AG04449 (cell line): ENCODE measurements around the gene SPNS2.

Source experiments
- CTCF ChIA-PET: fragments of 350-600 bp; formaldehyde crosslinking; extraction: SDS; loops from one replicate; lab custom pipeline; 2021; ENCODE audit warnings: antibody characterized with exemption; lab: Yijun Ruan, JAX
- POLR2A ChIA-PET: fragments of 400-600, 350-600 bp; formaldehyde crosslinking; extraction: SDS; loops from one replicate; lab custom pipeline; 2020; ENCODE audit warnings: antibody characterized with exemption, inconsistent platforms; lab: Yijun Ruan, JAX
- DNase-seq: peaks from one replicate; pipeline ENCODE4 v3.0.0-alpha.2; 2010; ENCODE audit warnings: low read depth, low spot score
- H3K4me3 ChIP-seq: 2 replicates; pipeline ENCODE4 v1.5.1; 2011; ENCODE audit warnings: low read depth, mild to moderate bottlenecking, control low read depth, low read length
- TF ChIP-seq, protein P1 (sequence below): IDR thresholded peaks from one replicate; pipeline ENCODE4 v1.5.1; 2011; ENCODE audit warnings: mild to moderate bottlenecking, moderate library complexity, low read length, control low read depth, inconsistent platforms; ENCODE audit not compliant: insufficient read depth; ENCODE audit errors: missing control alignments

SPNS2 gene

DNA sequence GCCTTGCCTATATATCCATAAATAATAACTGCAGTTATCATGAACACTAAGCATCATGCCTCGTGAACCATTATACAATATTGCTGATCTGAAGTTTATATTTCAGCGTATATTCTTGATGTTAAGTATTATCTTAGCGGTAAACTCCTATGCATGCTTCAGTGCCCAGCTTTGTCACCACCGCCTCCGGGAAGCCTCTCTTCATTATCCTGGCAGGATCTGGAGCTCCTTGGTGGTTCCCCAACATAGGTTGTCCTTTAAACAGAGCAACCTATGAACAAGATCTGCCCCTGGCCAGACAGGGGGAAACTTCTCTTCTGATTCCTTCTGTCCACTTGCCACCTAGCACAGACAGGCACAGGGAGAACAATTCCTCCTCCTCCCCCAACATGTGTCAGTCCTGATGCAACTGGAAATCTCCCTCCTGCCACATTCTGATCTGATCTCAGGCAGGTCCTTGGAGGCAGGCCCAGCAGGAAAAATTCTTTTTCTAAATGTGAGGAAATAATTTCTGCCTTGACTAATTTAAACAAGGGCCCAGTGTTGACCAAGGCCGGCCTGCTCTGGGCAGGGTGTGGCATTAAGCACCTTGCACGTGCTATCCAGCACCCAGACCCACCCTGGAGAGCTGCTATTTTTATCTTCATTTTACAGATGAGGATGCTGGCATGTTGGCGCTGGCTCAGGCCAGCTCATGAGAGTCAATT, 22.4 kb downstream of the SPNS2 start:
- ChIA-PET POLR2A (no interaction called here), CTCF (interaction anchor here (2.0 kb wide), 1 partner anchor 46 kb away, joined by 7 read pairs; no protein-coding TSS in a partner anchor)
- TF ChIP-seq, protein P1, sequence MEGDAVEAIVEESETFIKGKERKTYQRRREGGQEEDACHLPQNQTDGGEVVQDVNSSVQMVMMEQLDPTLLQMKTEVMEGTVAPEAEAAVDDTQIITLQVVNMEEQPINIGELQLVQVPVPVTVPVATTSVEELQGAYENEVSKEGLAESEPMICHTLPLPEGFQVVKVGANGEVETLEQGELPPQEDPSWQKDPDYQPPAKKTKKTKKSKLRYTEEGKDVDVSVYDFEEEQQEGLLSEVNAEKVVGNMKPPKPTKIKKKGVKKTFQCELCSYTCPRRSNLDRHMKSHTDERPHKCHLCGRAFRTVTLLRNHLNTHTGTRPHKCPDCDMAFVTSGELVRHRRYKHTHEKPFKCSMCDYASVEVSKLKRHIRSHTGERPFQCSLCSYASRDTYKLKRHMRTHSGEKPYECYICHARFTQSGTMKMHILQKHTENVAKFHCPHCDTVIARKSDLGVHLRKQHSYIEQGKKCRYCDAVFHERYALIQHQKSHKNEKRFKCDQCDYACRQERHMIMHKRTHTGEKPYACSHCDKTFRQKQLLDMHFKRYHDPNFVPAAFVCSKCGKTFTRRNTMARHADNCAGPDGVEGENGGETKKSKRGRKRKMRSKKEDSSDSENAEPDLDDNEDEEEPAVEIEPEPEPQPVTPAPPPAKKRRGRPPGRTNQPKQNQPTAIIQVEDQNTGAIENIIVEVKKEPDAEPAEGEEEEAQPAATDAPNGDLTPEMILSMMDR: no peak

DNA sequence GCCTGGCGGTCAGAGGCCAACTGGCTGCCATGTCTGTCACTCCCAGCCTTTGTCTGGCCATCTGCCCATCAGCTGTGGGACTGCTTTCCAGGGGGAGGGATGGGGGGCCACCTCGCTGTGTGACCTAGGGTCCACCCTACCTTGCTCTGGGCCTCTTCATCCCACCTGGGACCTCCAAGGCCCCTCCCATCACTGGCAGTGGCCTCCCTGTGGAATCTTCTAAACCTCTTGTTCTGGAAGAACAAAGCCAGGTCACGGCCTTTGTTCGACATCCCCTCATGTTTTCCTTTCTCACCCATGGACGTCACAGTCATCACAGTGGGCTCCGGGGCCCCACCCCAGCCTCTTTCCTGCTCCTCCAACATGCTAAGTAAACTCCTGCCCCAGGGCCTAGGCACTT, 24.0 kb downstream of the SPNS2 start:
- CTCF ChIA-PET: no interaction called here
- no peak overlapping the region for H3K4me3 ChIP-seq
- no peak for DNase-seq
- POLR2A ChIA-PET: no interaction called here
- TF ChIP-seq, protein P1: no peak

More for the DNA sequence above, 22.4 kb downstream of the SPNS2 start:
- H3K4me3 ChIP-seq: no peak overlapping the region
- DNase-seq: no peak

DNA sequence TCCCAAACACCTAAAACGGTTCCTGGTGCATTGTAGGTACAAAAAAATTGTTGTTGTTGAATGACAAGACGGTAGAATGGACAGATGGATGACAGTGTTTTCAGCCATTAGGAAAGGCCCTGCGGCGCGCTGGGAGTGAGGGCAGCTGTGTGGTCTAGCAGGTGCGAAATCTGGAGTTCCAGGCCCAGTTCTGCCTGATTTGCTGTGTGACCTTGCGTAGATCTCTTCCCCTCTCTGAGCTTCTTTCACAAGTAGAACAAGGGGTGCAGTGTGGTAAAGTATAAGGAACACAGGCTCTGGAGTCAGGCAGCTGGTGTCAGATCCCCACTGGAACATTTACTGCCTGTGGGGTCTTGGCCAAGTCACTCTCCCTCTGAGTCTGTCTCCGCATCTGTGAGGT, 25.3 kb downstream of the SPNS2 start:
- H3K4me3 ChIP-seq: no peak overlapping the region
- ChIA-PET CTCF (interaction anchor here (3.4 kb wide), 1 partner anchor 43 kb away, joined by 9 read pairs; no protein-coding TSS in a partner anchor), POLR2A (no interaction called here)
- TF ChIP-seq, protein P1: no peak
- DNase-seq: no peak

DNA sequence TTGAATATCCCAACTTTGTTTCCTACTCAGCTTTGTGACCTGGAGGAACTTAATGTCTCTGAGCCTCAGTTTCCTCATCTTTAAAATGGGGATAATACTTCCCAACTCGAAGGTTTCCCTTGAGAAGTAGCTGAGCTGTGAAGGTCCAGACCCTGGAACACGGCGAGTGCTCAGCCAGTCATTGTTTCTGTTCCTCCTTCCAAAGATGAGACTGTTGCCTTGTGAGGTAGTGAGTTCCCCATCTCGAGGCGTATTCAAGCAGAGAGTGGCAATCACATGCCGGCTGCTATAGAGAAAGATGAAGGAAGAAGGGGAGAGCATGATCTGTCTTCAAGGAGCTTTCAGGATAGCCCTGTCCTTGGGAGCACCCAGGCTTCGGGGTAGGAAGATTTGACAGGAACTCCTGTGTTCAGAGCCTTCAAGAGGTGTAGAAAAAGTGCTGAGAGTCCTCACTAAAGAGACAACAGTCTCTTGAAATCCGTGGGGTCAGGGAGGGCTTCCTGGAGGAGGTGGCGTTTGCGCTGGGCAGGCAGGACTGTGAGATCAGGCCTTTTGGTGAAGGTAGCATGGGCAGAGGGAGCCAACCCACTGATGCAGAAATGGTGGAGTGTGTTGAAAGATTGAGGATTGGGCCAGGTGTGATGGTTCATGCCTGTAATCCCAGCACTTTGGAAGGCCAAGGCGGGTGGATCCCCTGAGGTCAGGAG, 27.2 kb downstream of the SPNS2 start:
- CTCF ChIA-PET: interaction anchor here (3.4 kb wide), 1 partner anchor 41 kb away, joined by 9 read pairs; no protein-coding TSS in a partner anchor
- TF ChIP-seq, protein P1: no peak
- POLR2A ChIA-PET: no interaction called here
- DNase-seq: no peak
- H3K4me3 ChIP-seq: no peak overlapping the region

DNA sequence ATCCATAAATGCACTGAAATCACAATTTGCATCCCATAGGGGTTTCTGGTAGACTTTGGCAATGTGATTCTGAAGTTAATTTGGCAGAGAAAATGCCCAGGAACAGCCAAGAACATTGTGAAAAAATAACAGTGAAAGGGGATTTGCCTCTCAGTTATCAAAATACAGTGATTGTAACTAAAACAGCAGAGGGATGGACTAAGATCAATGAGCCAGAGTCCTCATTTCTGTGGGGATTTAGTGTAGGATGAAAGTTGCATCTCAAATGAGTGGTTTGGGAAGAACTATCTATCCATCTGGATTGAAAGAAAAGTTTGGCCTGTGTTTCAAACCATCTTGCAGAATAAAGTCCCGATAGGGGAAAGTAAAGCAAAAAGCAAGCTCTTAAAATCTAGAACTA, 28.5 kb downstream of the SPNS2 start:
- TF ChIP-seq, protein P1: no peak
- CTCF ChIA-PET: interaction anchor here (3.1 kb wide), 1 partner anchor 40 kb away, joined by 8 read pairs; no protein-coding TSS in a partner anchor
- POLR2A ChIA-PET: no interaction called here
- H3K4me3 ChIP-seq: no peak overlapping the region
- no peak for DNase-seq

DNA sequence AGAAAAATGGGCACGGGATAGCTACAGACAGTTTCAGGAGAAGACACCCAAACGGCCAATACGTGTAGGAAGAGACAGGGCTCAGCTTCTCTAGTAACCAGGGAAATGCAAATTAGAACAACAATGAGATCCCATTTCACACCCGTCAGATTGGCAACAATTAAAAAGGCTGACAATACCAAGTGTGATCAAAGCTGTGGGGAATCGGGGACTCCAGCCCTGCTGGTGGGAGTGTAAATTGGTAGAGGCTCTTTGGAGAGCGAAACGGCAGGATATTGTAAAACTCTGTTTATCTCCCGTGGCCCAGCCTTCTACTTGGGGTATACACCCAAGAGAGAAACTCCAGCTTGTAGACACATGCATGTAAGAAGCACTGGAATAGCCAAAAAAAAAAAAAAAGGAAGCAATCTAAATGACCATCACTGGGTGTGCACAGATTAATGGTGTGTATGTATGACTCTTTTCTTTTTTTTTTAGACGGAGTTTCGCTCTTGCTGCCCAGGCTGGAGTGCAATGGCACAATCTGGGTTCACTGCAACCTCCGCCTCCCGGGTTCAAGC, 29.0 kb downstream of the SPNS2 start:
- TF ChIP-seq, protein P1: no peak
- no peak for DNase-seq
- CTCF ChIA-PET: interaction anchor here (3.1 kb wide), 1 partner anchor 39 kb away, joined by 8 read pairs; no protein-coding TSS in a partner anchor
- H3K4me3 ChIP-seq: no peak overlapping the region
- POLR2A ChIA-PET: no interaction called here
